ENCODE measurements around the gene CGRRF1. TPM values are rescaled to one million over a fixed set of nuclear protein-coding genes. Genes with fewer than 3 reads are reported as not detected.

Gene CGRRF1
- 17.2 to 23.2 TPM (median 23.0 TPM) in 5 replicates for total RNA-seq (2022; extraction: Qiagen RNA extraction; ENCODE audit: low read depth)

GRCh38 chr14:54509546-54510501, at the start of gene CGRRF1:
CGRRF1 (plus strand) TSS chr14:54509906; CDS start chr14:54509960, 54 bp downstream.

GRCh38 chr14:54488646-54489317, 20.9 kb upstream of the CGRRF1 start, which contains the start of gene GMFB:
GMFB (minus strand) TSS chr14:54488980; CDS start chr14:54488927, 53 bp downstream.

DNA sequence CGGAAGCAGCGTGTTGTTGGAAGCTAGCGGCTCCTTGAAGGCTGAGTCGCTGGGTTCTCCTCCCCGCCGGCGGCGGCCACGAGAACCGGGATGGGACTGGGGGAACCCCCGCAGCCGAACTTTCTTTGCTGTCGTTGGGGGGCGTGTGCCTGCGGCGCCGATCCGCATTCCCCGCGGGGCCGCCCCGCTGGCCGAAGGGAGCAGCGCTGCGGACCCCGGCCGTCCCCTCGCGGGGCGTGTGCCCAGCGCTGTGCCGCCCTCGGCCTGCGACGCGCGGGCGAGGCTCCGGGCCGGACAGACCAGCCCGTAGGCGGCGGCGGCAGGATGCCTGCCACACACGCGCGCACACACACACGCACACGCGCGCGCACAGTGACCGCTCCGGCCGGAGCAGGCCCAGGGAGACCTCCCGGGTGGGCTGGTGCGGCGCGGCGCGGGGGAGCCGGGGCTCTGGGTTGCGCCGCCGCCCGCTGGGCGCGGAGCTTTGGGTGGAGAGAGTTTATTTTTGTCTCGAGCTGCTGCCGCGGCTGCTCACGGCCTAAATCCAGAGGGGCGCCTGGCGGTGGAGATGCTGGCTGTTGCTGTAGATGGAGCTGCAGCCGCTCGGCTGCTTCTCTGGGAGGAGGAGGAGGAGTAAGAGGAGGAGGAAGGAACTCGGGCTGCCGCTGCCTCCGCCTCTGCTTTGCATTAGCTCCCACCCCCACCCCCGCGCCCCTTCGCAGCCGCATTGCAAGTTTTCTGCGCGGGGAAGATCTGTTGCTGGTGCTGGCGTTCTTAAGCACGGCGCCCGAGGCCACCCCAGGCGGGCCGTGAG, 56.9 kb downstream of the CGRRF1 start, which contains the start of gene SAMD4A:
Gene SAMD4A, plus strand, starts transcription at position 719 of the 814 bp plus-strand sequence. CDS start 789 bp downstream, outside the sequence.

Other genes with a start within 250 kb of the CGRRF1 start
- 74.2 to 81.5 TPM (median 79.1 TPM) in 5 replicates for gene CDKN3, start 112.9 kb upstream of the CGRRF1 start, total RNA-seq (2022; extraction: Qiagen RNA extraction; ENCODE audit: low read depth)
- 251 to 333 TPM (median 272 TPM) in 5 replicates for gene CNIH1, start 68.5 kb upstream of the CGRRF1 start, total RNA-seq (2022; extraction: Qiagen RNA extraction; ENCODE audit: low read depth)
- gene GMFB, start 20.9 kb upstream of the CGRRF1 start, total RNA-seq (2022; extraction: Qiagen RNA extraction; ENCODE audit: low read depth) = 33.4 to 64.2 TPM (median 43.8 TPM) in 5 replicates
- gene SAMD4A, start 57.2 kb downstream of the CGRRF1 start, total RNA-seq (2022; extraction: Qiagen RNA extraction; ENCODE audit: low read depth) = 7.5 to 8.4 TPM (median 7.9 TPM) in 5 replicates

All from A549 treated with DMSO at 1 μM for 4 hours (cell line).